Ishikawa (cell line): ENCODE data around the gene TEAD1.

Experiments
- CEBPB ChIP-seq: IDR thresholded peaks from 2 replicates; pipeline ENCODE4 v1.6.1; 2012
- CREB1 ChIP-seq: IDR thresholded peaks from 2 replicates; pipeline ENCODE4 v1.6.1; 2012; ENCODE audit warnings: low read depth
- EGR1 ChIP-seq: IDR thresholded peaks from 2 replicates; pipeline ENCODE4 v1.6.1; 2012
- EP300 ChIP-seq: IDR thresholded peaks from 2 replicates; pipeline ENCODE4 v1.6.1; 2012; ENCODE audit warnings: borderline replicate concordance
- FOXM1 ChIP-seq: IDR thresholded peaks from 2 replicates; pipeline ENCODE4 v1.6.1; 2012; ENCODE audit warnings: low read depth, borderline replicate concordance
- NFIC ChIP-seq: IDR thresholded peaks from 2 replicates; pipeline ENCODE4 v1.6.1; 2012
- RAD21 ChIP-seq: IDR thresholded peaks from 2 replicates; pipeline ENCODE4 v1.6.1; 2012; ENCODE audit warnings: low read depth
- REST ChIP-seq: IDR thresholded peaks from 2 replicates; pipeline ENCODE4 v1.6.1; 2012; ENCODE audit warnings: low read depth, mild to moderate bottlenecking
- TAF1 ChIP-seq: IDR thresholded peaks from 2 replicates; pipeline ENCODE4 v1.6.1; 2012; ENCODE audit warnings: low read depth, mild to moderate bottlenecking
- TCF12 ChIP-seq: IDR thresholded peaks from 2 replicates; pipeline ENCODE4 v1.6.1; 2012; ENCODE audit warnings: low read depth
- TEAD4 ChIP-seq: IDR thresholded peaks from 2 replicates; pipeline ENCODE4 v1.6.1; 2012
- YY1 ChIP-seq: IDR thresholded peaks from 2 replicates; pipeline ENCODE4 v1.6.1; 2012; ENCODE audit warnings: low read depth
- ZBTB7A ChIP-seq: IDR thresholded peaks from 2 replicates; pipeline ENCODE4 v1.6.1; 2012; ENCODE audit warnings: low read depth
- TF ChIP-seq, protein P1 (sequence below): IDR thresholded peaks from 2 replicates; pipeline ENCODE4 v1.6.1; 2012
- TF ChIP-seq, protein P2 (sequence below): IDR thresholded peaks from 2 replicates; pipeline ENCODE4 v1.6.1; 2012

TEAD1 gene

GRCh38 chr11:12853652-12854296, 179.6 kb downstream of the TEAD1 start:
- TF ChIP-seq EP300: no peak
- no peak for TF ChIP-seq NFIC
- TF ChIP-seq CREB1: no peak
- TF ChIP-seq, protein P1, sequence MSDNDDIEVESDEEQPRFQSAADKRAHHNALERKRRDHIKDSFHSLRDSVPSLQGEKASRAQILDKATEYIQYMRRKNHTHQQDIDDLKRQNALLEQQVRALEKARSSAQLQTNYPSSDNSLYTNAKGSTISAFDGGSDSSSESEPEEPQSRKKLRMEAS: no peak
- no peak for TF ChIP-seq RAD21
- no peak for TF ChIP-seq FOXM1
- TF ChIP-seq TCF12: no peak
- TF ChIP-seq TEAD4: no peak

DNA sequence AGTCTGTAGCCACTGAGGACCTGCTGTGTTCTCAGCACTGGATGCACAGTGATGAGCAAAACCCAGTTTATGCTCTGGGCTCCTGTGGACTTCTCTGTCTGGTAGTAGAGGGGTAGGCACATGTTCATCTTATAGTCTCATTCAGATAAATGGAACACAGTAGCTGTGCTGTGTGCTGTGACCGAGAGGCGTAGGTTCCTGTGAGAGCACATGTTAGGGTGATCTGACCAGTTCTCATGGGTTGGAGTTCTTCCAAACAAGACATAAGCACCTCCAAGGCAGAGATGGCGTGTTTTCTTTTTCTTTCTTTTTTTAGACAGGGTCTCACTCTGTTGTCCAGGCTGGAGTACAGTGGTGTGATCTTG, 180.1 kb downstream of the TEAD1 start:
- no peak for TF ChIP-seq FOXM1
- TF ChIP-seq, protein P1: no peak
- TF ChIP-seq ZBTB7A: no peak
- TF ChIP-seq, protein P2, sequence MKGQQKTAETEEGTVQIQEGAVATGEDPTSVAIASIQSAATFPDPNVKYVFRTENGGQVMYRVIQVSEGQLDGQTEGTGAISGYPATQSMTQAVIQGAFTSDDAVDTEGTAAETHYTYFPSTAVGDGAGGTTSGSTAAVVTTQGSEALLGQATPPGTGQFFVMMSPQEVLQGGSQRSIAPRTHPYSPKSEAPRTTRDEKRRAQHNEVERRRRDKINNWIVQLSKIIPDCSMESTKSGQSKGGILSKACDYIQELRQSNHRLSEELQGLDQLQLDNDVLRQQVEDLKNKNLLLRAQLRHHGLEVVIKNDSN: no peak

- TF ChIP-seq REST: no peak
These were observed 180.6 kb downstream of the TEAD1 start for GRCh38 chr11:12854829-12855228.

GRCh38 chr11:12856338-12856737, 182.1 kb downstream of the TEAD1 start:
- TF ChIP-seq CREB1 (no peak), TAF1 (no peak), NFIC (no peak), RAD21 (no peak), YY1 (no peak), TCF12 (no peak), REST (no peak), EGR1 (no peak), TEAD4 (no peak), ZBTB7A (no peak), CEBPB (no peak), FOXM1 (no peak), EP300 (no peak)
- TF ChIP-seq, protein P2: no peak

DNA sequence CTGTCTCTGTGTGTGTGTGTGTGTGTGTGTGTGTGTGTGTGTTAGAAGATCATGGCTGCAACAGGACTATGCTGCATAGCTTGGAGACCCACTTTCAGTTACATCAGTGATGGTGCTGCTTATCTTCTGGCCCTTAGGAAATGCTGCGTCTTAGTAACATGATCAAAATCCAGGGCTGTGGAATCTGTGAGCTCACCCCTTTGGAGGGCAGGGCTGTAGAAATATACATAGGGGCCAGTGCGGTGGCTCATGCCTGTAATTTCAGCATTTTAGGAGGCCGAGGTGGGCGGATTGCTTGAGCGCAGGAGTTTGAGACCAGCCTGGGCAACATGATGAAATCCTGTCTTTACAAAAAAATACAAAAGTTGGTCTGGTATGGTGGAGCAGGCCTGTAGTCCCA, 183.4 kb downstream of the TEAD1 start:
- TF ChIP-seq YY1 (no peak), NFIC (no peak), EGR1 (no peak), EP300 (no peak), TEAD4 (no peak)

GRCh38 chr11:12859872-12860657, 185.8 kb downstream of the TEAD1 start:
- TF ChIP-seq NFIC (no peak), ZBTB7A (no peak), TCF12 (no peak), RAD21 (no peak), TEAD4 (no peak), FOXM1 (no peak), CEBPB (no peak), EP300 (no peak), TAF1 (no peak)
- TF ChIP-seq, protein P2: no peak
